NT2/D1 (cell line): ENCODE measurements around the gene RPRD1A.
A peak's percentile ranks its signal among the peaks of the same experiment; 100 is the strongest.
"Not testable (repeated sequence)": the region's sequence is repeated elsewhere in the genome, so short reads cannot be mapped to it uniquely, and the experiment has no call there.

Experiments
- DNase-seq: peaks from one replicate; pipeline ENCODE4 v3.0.0-alpha.2; 2011; ENCODE audit warnings: low read depth, low spot score
- H3K27me3 ChIP-seq: 2 replicates; pipeline ENCODE4 v1.6.0; 2011; ENCODE audit warnings: mild to moderate bottlenecking; ENCODE audit not compliant: insufficient read length, insufficient read depth
- H3K36me3 ChIP-seq: 2 replicates; pipeline ENCODE4 v1.6.1; 2011; ENCODE audit warnings: mild to moderate bottlenecking, low read length, mixed read lengths; ENCODE audit not compliant: insufficient read depth, insufficient read length
- H3K4me1 ChIP-seq: 2 replicates; pipeline ENCODE4 v1.5.1; 2011; ENCODE audit not compliant: insufficient read depth, insufficient read length
- H3K4me3 ChIP-seq: 2 replicates; pipeline ENCODE4 v1.5.1; 2011; ENCODE audit warnings: low read depth; ENCODE audit not compliant: insufficient read length
- H3K9ac ChIP-seq: 2 replicates; pipeline ENCODE4 v1.6.0; 2011; ENCODE audit warnings: low read depth; ENCODE audit not compliant: insufficient read length
- H3K9me3 ChIP-seq: 2 replicates; pipeline ENCODE4 v1.5.1; 2011; ENCODE audit warnings: mild to moderate bottlenecking, low read length; ENCODE audit not compliant: insufficient read depth
- SUZ12 ChIP-seq: IDR thresholded peaks from 2 replicates; pipeline ENCODE4 v1.6.1; 2011; ENCODE audit not compliant: insufficient read length, insufficient read depth; ENCODE audit errors: extremely low read depth
- YY1 ChIP-seq: IDR thresholded peaks from 2 replicates; pipeline ENCODE4 v1.6.1; 2011; ENCODE audit not compliant: insufficient read length, insufficient read depth
- ZNF274 ChIP-seq: IDR thresholded peaks from 2 replicates; pipeline ENCODE4 v1.6.1; 2011; ENCODE audit warnings: mild to moderate bottlenecking, low read depth, low read length

Gene RPRD1A

DNA sequence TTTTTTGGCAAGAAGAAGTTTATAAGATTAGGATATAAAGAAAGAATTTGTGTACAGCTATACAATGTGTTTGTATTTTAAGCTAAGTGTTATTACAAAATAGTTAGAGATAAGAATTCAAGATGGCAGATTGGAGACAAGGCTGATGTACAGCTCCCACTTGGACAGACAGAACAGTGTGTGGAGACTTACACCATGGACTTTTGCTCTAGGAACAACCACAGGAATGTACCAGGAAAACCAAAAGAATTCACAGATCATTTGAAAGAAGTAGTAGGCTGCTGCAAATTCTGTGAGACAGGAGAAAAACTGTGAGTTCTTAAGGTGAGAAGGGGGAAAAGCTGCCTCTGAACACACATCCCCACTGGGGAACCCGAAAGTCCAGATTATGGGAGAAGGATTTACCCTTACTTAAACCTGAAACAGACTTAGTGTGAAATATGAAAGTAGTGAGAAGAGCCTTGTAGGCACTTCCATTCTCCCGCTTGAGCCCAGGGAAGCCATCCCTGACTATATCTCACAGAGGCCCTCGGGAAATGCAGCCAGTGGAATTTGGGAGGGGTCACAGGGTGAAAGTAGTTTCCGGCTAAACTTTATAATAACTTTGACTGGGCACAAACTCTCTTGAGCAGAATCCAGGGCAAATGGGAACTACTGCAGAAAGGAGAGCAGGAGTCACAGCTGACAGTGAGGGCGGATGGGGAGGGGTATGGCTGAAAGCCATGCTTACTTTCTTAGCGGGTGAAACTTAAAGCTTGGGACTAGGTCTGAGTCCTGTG lies 11.6 kb upstream of the RPRD1A start:
- no peak for DNase-seq
- Histone ChIP-seq H3K4me3 (no peak overlapping the region), H3K27me3 (no peaks in the 10 kb centered on the region), H3K36me3 (no peaks in the 10 kb centered on the region), H3K9ac (no peak overlapping the region), H3K9me3 (peaks cover 6% of the 10 kb centered on the region; the same call in 1 of the 2 replicates), H3K4me1 (no peaks in the 10 kb centered on the region)
- TF ChIP-seq YY1 (no peak), ZNF274 (no peak), SUZ12 (no peak)

- not testable (repeated sequence) for H3K27me3 ChIP-seq, H3K4me1 ChIP-seq, H3K36me3 ChIP-seq, DNase-seq, H3K9ac ChIP-seq, H3K4me3 ChIP-seq, H3K9me3 ChIP-seq
Observed at GRCh38 chr18:36077764-36078163, 10.4 kb upstream of the RPRD1A start.

DNA sequence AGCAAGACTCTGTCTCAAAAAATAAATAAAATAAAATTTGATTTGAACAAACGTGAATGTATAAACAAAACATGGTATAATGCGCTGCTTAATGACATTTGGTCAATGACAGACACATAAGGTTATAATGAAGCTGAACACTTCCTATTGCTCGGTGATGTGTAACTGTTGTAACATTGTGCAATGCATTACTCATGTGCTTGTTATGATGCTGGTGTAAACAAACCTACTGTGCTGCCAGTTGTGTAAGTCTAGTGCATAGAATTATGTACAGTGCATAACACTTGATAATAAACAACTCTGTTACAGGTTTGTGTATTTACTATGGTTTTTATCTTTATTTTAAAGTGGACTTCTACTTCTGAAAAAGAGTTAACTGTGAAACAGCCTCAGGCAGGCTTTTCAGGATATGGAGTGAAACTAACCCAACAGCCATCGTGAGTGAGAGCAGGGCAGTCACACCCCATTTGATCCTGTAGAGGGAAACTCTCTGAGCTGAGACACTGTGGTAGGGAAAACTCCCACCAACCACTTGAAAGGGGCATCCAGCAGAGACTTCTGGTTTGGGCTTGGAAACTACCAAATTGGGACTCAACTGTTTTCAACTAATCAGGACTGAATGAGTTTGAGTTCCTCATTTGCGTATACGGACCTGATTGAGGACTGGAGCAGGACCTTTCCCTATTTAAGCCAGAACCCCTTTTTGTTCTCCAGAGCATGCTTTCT lies 8.7 kb upstream of the RPRD1A start:
- TF ChIP-seq ZNF274 = no peak
- no peak for TF ChIP-seq SUZ12
- no peak for TF ChIP-seq YY1
- Histone ChIP-seq H3K27me3 (no peaks in the 10 kb centered on the region), H3K4me3 (no peak overlapping the region), H3K9ac (no peak overlapping the region), H3K36me3 (no peaks in the 10 kb centered on the region), H3K9me3 (peaks cover 6% of the 10 kb centered on the region; the same call in 1 of the 2 replicates), H3K4me1 (no peaks in the 10 kb centered on the region)
- no peak for DNase-seq

DNA sequence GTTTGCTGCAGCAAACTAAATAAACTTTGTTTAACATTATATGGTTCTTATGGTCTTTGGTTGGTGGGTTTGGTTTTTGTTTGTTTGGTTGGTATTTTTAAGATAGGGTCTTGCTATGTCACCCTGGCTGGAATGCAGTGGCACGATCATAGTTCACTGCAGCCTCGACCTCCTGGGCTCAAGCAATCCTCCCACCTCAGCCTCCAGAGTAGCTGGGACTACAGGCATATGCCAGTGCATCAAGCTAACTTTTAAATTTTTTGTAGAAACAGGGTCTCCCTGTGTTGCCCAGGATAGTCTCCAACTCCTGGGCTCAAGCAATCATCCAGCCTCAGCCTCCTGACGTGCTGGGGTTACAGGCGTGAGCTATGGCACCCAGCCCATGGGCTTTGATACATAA lies 7.1 kb upstream of the RPRD1A start:
- no peaks in the 10 kb centered on the region for H3K36me3 ChIP-seq
- no peak overlapping the region for H3K4me3 ChIP-seq
- no peak overlapping the region for H3K9ac ChIP-seq
- TF ChIP-seq YY1 (no peak), ZNF274 (no peak), SUZ12 (no peak)
- DNase-seq = no peak
- H3K9me3 ChIP-seq = no peaks in the 10 kb centered on the region; the same call in 1 of the 2 replicates
- no peaks in the 10 kb centered on the region for H3K27me3 ChIP-seq
- H3K4me1 ChIP-seq = no peaks in the 10 kb centered on the region

- no peaks in the 10 kb centered on the region for H3K9me3 ChIP-seq
- no peak for TF ChIP-seq ZNF274
- TF ChIP-seq YY1 = no peak
- no peak for TF ChIP-seq SUZ12
- DNase-seq = no peak
- H3K36me3 ChIP-seq = no peaks in the 10 kb centered on the region
- no peak overlapping the region for H3K4me3 ChIP-seq
- no peaks in the 10 kb centered on the region for H3K27me3 ChIP-seq
- H3K9ac ChIP-seq = no peak overlapping the region
- no peaks in the 10 kb centered on the region for H3K4me1 ChIP-seq
Observed at GRCh38 chr18:36073676-36074075, 6.3 kb upstream of the RPRD1A start.

GRCh38 chr18:36072406-36072805 lies 5.0 kb upstream of the RPRD1A start:
- H3K9me3 ChIP-seq, H3K36me3 ChIP-seq, H3K4me1 ChIP-seq, H3K4me3 ChIP-seq, DNase-seq, H3K9ac ChIP-seq, H3K27me3 ChIP-seq: not testable (repeated sequence)

DNA sequence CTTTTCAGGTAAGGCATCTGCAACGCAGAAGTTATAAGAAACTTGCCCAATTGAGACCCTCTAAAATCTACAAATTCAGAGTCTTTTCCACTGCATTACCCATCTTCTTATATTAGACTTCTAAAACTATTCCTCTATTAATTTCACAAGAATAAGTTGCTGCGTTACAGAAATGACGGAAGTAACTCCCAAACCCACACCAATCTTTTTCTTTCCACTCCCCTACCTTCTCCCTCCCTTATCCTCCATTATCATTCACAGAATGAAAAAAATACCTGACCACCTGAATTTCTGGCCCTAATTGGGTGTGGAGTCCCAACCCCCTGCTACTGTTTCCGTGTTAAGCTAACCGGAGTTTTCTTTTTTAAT lies 689 bp downstream of the RPRD1A start:
- Histone ChIP-seq H3K4me1 (no peaks in the 10 kb centered on the region), H3K4me3 (peak overlapping the region; percentile 94), H3K9me3 (0 out of 2 replicates have a peak, but pooled peaks cover 7% of the 10 kb centered on the region), H3K27me3 (no peaks in the 10 kb centered on the region), H3K9ac (peak overlapping the region; percentile 95), H3K36me3 (peaks cover 10% of the 10 kb centered on the region)
- TF ChIP-seq SUZ12 (no peak), ZNF274 (no peak), YY1 (no peak)
- DNase-seq = no peak
